ENCODE data around the gene NYNRIN.
A peak's percentile ranks its signal among the peaks of the same experiment; 100 is the strongest.
"Not testable (repeated sequence)": the region's sequence is repeated elsewhere in the genome, so short reads cannot be mapped to it uniquely, and the experiment has no call there.

The NYNRIN gene

DNA sequence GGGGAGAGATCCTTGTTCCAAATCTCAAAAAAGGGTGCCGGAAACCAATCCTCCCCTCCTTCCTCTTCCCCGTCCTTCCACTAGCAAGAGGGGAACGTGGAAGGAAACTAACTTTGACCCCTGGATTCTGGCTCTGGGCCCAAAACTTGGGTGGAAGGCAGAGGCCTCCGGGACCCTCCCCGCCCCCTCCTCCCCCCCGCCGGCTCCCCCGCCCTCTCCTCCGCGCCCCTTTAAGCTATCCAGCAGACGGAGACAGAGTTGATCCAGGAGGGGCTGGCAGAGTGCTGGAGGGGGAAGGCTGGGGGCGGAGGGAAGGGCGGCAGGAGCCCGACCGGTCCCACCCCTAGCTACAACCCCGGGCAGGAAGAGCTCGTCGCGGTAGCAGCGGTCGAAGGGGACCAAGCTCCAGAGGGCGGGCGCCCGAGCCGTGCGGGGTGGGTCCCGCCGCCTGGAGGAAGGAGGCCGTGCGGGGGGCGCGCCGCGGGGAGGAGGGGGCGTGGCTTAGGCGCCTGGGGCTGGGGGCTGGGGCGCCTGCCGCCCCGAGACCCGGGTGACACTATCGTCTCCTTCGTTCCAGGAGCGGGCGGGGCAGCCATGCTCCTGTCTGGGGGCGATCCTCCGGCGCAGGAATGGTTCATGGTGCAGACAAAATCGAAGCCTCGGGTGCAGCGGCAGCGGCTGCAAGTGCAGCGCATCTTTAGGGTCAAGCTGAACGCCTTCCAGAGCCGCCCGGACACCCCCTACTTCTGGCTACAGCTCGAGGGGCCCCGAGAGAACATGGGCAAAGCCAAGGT, at the start of gene NYNRIN:
Gene NYNRIN (plus strand): TSS at position 351 of the 794 bp plus-strand sequence. CDS start 244 bp downstream, at position 595.
- peak in 1 of 2 experiments; percentile 18 for DNase-seq

DNA sequence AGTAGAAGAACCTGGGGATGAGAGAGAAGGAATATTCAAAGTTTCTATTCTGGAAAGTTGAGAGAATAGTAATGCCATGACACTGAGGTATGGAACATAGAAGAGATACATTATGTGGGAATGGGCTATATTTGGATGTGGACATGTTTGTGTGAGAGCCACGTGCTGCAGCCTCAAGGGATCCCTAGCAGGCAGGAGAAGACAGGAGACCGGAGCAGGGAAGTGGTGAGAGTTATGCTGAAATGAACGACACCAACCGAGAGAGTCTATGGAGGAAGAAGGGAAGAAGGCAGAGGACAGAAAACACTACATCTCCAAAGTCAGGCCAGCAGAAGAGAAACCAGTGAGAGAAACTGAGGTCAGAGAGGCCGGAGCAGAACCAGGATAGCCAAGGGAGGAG, 49.1 kb upstream of the NYNRIN start:
- DNase-seq = no peak

DNA sequence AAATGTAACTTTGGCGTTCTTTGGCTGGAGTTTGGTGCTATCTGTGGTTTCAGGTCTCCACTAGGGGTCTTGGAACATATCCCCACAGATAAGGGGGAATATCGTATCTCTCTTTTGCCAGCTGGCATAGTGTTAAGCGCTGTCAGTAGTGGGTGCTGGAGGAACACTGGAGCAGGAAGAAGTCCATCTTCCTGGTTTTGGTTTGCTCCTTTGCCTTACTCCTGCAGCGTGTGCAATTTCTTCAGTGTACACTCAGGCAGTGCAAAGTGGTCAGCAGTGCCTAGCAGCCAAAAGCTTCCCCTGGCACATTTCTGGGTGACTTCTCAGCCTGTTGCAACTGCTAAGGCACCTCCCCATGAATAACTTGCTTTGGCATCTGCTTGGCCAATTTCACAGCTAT, 47.3 kb upstream of the NYNRIN start:
- DNase-seq = no peak

DNA sequence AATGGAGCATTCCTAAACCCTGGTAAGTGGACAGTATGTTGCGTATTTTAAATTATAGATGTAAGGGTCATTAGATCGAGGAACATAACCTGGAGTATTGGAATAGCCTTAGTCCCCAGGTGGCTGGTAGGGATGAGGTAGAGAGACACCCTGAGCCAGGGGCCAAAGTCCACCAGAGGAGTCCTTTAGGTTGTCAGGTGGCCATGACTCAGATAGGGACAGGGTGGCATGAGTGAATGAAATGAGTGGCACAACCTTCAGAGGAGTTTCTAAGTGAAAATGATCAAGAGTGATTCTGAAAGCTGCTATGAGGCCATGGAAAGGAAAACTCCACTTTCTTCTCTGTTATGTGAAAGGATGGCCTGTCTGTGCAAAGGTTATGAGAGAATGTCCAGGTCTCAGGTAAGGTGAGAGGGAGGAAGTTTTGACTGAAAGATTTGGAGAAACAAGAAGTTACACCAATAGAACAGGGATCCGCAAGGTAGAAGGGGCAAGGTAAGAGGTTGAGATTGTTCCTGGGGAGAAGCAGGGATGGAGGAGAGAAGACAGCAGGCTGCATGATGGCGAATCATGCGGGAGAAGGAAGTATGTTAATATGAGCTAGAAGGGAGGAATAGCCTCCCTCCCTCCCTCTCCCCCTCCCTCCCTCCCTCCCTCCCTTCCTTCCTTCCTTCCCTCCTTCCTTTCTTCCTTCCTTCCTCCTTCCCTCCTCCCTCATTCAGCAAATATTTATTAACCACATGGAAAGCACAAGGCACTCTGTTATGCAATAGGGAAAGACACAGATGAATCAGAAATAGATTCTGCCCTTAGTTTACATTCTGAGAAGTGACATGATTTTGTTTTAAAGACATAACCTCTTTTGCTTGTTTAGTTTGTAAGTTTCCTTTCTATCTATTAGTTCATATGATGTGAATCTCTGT, 45.0 kb upstream of the NYNRIN start:
- DNase-seq = no peak

DNA sequence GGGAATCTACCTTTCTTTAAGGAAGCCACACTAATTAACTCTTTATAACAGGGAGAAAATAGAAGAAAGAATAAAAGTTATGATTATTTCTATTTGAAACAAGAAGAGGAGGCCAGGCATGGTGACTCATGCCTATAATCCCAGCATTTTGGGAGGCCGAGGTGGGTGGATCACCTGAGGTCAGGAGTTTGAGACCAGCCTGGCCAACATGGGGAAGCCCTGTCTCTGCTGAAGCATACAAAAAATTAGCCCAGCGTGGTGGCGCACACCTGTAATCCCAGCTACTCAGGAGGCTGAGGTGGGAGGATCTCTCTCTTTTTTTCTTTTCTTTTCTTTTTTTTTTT, 44.3 kb upstream of the NYNRIN start:
- DNase-seq = not testable (repeated sequence)

DNA sequence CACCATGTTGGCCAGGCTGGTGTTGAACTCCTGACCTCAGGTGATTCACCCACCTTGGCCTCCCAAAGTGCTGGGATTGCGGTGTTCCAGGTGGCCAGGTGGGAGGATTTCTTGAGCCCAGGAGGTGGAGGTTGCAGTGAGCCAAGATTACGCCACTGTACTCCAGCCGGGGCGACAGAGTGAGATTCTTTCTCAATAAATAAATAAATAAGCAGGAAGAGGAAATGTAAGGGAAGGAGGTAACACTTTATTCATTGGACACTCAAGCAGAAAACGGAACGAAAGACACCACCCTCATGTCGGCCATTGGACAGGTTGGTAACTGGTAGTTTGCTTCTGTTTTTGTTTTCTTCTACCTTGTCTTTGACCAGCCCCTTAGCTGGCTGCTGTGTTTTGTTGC, 43.8 kb upstream of the NYNRIN start:
- no peak for DNase-seq

DNA sequence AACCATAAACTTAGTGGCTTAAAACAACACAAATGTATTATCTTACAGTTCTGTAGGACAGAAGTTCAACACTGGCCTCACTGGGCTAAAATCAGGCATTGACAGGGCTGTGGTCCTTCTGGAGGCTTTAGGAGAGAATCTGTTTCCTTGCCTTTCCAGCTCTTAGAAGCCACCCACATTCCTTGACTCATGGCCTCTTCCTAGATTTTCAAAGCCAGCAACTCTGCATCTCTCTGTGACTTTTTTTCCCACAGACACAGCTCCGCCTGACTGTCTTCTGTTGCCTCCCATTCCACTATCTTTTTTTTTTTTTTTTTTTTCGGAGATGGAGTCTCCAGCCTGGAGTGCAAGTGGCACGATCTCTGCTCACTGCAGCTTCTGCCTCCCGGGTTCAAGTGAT, 42.6 kb upstream of the NYNRIN start:
- no peak for DNase-seq

DNA sequence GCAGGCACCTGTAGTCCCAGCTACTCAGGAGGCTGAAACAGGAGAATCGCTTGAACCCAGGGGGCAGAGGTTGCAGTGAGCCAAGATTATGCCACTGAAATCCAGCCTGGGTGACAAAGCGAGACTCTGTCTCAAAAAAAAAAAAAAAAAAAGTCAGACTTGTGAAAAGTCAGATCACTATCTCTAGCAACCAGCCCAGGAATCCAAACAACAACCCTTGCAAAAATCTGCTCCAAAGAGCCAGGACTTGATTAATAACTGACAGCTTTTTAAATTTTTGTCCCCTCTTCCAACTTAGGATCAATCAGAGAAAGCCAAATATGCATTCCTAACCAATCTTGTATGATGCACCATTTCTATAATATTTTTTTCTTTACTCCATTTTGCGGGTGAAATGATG, 38.5 kb upstream of the NYNRIN start:
- no peak for DNase-seq

DNA sequence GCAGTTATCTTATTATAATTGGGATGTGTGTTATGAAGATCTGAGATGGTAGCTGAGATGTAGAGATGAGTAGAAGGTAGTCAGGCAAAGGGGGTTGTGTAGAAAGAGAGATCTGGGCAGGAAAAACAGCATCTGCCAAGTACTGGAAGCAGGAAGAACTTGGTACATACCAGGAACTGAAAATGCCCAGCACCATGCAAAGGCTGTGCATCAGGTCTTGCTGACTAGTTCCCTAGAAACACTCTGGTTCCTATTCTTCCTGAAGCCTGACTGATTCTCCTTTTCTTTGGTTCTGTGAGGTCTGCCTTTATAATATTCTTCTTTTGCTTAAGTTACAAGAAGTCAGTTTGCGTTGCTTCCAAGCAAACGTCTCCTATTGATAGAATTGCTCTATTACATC, 37.5 kb upstream of the NYNRIN start:
- no peak for DNase-seq

DNA sequence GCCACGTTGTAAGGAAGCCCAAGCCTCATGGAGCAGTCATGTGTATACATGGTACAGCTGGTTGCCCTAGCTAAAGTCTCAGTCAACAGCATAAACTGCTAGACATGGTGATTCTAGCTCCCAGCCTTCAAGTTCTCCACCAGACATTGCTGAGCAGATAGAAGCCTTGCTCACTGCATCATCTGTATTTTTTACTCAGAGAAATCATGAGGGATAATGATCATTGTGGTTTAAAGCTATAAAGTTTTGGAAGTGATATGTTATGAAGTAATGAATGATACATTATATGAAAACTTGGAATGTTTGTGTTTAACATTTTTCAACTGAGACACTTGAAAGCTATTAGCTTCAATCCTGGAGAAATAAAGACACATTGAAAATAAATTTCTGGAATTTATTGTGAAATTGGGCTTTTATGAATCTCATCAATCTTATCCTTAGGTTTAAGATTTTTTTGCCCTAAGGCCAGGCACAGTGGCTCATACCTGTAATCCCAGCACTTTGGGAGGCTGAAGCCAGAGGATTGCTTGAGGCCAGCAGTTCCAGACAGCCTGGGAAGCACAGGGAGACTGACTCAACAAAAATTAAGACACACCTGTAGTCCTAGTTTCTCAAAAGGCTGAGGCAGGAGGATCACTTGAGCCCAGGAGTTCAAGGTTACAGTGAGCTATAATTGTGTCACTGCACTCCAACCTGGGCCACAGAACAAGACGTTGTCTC, 36.4 kb upstream of the NYNRIN start:
- no peak for DNase-seq

DNA sequence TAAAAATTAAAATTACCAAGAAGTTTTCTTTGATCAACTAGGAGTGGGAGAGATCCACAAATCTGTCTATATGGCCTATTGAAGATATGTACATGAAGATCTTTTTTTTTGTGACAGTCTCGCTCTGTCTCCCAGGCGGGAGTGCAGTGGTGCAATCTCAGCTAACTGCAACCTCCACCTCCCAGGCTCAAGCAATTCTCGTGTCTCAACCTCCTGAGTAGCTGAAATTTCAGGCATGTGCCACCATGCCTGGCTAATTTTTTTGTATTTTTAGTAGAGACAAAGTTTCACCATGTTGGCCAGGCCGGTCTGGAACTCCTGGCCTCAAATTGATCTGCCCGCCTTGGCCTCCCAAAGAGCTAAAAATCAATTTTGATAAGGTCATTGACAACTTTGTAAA, 35.4 kb upstream of the NYNRIN start:
- DNase-seq = no peak

DNA sequence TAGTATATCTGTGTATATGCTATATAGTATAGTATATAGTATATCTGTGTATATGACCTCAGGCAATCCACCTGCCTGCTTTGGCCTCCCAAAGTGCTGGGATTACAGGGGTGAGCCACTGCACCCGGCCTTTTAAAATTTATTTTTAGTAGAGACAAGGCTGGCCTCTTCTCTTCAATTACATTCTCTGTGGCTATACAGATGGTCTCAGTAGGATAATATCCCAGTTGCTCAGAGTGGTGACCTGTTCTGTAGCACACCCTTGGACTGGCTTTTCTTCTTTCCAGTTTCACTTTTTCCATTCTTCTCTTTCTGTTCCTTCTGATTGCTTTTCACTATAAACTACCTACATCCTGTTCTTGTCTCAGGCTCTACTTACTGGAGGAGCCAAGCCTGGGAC, 34.0 kb upstream of the NYNRIN start:
- no peak for DNase-seq

DNA sequence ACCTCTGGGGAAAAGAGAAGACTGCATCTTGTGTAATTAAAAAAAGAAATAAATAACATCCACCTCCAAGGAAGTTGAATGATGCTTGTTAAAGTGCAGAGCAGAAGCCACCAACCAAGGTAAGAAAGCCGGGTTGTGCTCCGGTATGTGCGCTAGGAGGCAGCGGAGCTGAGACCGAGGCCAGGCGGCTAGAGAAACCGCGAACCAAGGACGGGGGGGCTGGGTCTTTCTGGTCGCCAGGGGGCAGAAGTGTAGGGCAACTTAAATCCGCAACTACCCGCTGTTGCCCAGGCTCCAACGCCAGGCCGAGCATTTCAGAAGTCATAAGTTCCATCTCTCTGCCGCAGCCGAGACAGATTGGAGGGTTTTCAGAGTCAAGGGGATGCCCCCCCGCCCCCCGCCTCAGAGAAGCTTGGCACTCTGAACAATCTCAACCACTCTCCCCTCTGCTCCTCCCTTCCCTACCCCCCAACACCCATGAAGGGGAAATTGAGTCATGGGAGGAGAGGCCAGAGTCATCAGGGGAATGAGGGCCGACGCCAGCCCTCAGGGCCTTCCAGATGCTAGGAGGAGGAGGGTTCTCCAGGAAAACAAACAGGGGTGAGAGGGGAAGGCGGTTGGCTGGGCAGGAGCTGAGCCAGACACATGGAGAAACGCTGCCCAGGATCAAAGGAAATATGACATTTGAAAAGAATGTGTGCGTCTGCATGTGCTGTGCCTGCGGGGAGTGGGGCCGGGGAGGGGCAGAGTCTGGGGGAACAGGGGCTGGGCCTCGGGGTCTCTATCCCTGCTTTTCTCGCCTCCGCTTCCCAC, 33.0 kb upstream of the NYNRIN start:
- DNase-seq = peak; percentile 42 to 51

DNA sequence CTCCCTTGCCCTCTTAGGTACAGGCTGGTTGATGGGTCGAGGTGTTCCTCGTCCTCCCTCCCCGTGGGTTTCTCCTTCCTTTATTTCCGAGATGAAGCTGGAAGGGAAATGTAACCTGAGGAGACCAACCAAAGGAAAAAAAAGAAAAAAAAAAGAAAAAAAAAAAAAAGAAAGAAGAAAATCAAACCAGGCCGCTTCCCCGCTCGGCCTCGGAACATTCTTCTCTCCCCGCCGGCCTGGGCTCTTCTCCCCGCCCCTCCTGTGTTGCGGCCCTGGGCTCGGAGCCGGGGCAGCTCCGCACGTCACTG, 32.4 kb upstream of the NYNRIN start:
- no peak for DNase-seq

DNA sequence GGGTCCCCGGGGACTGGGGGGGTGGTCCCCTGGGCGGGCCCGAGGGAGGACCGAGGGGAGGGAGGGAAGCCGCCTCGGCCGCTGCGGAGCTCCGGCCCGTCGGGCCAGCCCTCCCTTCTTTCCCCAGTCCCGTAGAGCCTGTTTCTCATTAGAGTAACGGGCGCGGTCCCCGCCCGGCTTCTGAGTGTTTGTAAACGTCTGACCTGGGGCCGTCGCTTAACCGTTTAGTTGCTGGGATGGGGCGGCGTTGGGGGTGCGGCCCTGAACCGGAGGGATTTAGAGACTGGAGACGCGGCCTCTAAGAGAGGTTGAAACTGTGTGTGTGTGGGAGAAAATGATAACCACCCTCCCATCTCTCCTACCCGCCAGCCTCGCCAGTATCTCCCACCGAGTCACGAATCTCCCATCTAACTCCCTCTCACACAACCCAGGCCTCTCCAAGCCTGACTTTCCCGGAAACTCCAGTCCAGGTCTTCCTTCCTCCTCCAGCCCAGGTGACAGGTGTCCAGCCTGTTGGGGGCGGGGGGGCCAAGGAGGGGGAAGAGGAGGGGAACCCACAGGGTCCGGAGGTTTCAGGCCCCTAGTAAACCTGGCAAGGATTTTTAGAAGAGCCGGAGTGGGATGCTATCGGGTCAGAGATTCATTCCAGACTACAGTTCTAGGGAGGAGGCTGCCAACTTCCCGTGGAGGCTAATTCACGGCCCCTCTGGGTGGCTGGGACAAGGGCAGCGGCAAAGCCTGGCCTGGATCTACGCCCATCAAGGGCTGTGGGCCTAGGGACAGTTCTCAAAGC, 31.9 kb upstream of the NYNRIN start:
- DNase-seq = no peak

DNA sequence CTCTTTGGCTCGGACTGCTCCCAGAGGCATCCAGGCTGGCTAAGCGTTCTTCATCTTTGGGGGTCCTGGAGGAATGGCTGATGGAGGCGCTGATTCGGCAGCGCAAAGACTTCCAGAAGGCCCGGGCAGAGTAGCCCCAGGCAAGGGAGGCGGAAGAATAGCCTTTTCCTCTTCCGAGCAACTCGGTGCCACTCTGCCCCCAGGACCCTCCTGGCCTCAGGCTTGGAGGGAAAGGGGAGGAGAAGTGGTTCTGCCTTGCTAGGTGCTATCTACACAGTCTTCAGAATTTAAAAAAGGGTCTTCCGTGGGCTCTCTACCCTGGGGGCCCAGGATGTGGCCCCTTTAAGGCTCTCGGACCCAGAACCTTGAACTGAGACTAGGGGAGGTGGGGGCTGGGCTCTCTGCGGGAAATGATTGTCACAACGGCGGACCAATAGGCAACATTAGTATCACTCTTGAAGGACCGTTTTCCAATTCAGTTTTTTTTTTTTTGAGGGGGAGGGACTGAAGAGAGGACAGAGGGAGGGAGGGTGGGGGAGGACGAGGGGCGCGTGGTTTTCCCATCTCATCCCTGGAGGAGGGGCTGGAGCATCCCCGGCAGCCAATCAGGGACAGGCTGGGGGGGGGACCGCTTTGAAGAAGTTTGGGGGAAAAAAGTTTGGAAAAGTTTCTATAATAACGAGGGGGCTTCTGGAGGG, 31.1 kb upstream of the NYNRIN start, which contains the start of gene NFATC4:
Gene NFATC4 (plus strand): TSS at position 671 of the 698 bp plus-strand sequence. CDS start 157 bp downstream, outside the sequence.
- DNase-seq = no peak

DNA sequence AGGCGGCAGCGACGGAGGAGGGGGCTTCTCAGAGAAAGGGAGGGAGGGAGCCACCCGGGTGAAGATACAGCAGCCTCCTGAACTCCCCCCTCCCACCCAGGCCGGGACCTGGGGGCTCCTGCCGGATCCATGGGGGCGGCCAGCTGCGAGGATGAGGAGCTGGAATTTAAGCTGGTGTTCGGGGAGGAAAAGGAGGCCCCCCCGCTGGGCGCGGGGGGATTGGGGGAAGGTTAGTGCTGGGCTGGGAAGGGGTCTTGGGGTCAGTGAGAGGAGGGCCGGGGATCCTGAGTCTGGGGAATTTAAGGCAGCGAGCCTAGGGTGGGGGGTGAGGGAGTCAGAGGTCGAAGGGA, 30.6 kb upstream of the NYNRIN start:
- no peak for DNase-seq

DNA sequence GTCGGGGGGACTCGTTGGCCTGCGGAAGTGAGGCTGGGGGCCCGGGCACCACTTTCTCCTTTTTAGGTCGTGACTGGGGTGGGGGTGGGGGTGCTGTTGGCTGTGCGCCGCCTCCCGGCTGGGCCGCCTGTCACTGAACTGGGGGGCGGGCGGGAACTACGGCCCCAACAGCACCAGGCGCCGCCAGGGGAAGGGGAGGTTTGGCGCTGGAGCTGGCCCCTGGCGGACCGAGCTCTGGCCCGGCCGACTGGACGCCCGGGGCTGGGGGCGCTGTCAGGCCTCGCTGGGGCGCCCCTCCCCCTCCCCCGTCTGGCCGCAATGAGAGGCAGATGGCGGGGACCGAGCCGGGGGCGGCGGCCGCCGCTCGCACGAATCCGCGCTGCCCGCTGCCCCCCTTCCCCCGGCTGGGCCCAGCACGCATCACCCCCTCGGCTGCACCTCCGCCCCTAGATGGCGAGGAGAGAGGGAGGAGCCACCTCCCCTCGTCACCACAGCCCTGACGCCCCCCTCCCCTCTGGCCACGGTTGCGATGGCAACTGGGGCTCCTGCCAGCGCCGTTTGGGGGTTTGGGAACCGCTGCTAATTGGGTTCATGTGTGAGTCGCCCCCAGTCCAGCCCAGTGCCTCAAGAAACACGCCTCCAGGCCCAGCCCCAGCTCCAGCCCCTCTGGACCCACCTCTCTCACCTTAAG, 30.1 kb upstream of the NYNRIN start:
- peak in 1 of 2 experiments; percentile 25 for DNase-seq

DNA sequence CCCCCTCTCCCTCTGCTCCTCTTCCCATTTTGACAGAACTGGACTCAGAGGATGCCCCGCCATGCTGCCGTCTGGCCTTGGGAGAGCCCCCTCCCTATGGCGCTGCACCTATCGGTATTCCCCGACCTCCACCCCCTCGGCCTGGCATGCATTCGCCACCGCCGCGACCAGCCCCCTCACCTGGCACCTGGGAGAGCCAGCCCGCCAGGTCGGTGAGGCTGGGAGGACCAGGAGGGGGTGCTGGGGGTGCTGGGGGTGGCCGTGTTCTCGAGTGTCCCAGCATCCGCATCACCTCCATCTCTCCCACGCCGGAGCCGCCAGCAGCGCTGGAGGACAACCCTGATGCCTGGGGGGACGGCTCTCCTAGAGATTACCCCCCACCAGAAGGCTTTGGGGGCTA, 29.3 kb upstream of the NYNRIN start:
- no peak for DNase-seq

DNA sequence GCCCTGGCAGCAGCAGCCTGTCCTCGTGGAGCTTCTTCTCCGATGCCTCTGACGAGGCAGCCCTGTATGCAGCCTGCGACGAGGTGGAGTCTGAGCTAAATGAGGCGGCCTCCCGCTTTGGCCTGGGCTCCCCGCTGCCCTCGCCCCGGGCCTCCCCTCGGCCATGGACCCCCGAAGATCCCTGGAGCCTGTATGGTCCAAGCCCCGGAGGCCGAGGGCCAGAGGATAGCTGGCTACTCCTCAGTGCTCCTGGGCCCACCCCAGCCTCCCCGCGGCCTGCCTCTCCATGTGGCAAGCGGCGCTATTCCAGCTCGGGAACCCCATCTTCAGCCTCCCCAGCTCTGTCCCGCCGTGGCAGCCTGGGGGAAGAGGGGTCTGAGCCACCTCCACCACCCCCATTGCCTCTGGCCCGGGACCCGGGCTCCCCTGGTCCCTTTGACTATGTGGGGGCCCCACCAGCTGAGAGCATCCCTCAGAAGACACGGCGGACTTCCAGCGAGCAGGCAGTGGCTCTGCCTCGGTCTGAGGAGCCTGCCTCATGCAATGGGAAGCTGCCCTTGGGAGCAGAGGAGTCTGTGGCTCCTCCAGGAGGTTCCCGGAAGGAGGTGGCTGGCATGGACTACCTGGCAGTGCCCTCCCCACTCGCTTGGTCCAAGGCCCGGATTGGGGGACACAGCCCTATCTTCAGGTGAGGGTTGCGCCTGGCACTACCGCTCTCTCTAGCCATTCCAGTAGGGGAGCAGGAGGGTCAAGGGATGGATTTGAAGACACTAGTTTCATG, 28.7 kb upstream of the NYNRIN start:
- DNase-seq = no peak

Measured in activated CD4-positive, alpha-beta T cell treated with anti-CD3 and anti-CD28 coated beads, Interleukin-2, amount 50 U/mL, for 4 hours (primary cell).